Ascending aorta (tissue), 2 donors: ENCODE data around the gene ATP5PO. TPM values are rescaled to one million over a fixed set of nuclear protein-coding genes. Genes with fewer than 3 reads are reported as not detected.
"Not testable (repeated sequence)": the region's sequence is repeated elsewhere in the genome, so short reads cannot be mapped to it uniquely, and the experiment has no call there.

Source experiments
- DNase-seq, 2 donors: peaks; one replicate each; pipeline ENCODE4 v3.0.0-alpha.2; 2019; ENCODE audit warnings: low spot score in 2 of 2
- H3K27ac ChIP-seq, 2 donors: fragments of 200-600 bp; sonication (generic); one replicate each; pipeline ENCODE4 v1.5.1; 2016 to 2017; ENCODE audit warnings: mild to moderate bottlenecking in 1 of 2
- H3K27me3 ChIP-seq: fragments of 200-600 bp; sonication (generic); one replicate; pipeline ENCODE4 v1.5.1; 2017
- H3K36me3 ChIP-seq, 2 donors: fragments of 200-600 bp; sonication (generic); one replicate each; pipeline ENCODE4 v1.5.1; 2016
- H3K4me1 ChIP-seq, 2 donors: fragments of 200-600 bp; sonication (generic); one replicate each; pipeline ENCODE4 v1.5.1; 2016 to 2017; ENCODE audit warnings: mild to moderate bottlenecking in 1 of 2
- H3K4me3 ChIP-seq, 2 donors: fragments of 200-600 bp; sonication (generic); one replicate each; pipeline ENCODE4 v1.5.1; 2016 to 2017; ENCODE audit warnings: mild to moderate bottlenecking in 1 of 2
- H3K9me3 ChIP-seq, 2 donors: fragments of 200-600 bp; sonication (generic); one replicate each; pipeline ENCODE4 v1.5.1; 2016
- intact Hi-C: fragments of 100-400 bp; cut with DNase I; formaldehyde crosslinking; loops from one replicate; pipeline ENCODE4 v1.15.1; 2023
- total RNA-seq: library from RNA; depleted of rRNA; stranded (reverse); fragments of >200 nt; gene quantifications from one replicate; pipeline ENCODE4 v1.1.0, GENCODE V29; 2016
- TF ChIP-seq, protein P1 (sequence below), 3 experiments: fragments of 200-600 bp in 2 of 3; fragments of 450-650 bp in 1 of 3; sonication (generic) in 2 of 3; IDR thresholded peaks; one replicate each; pipeline ENCODE4 v1.5.1; 2016 to 2019; ENCODE audit warnings: antibody characterized with exemption in 3 of 3, mild to moderate bottlenecking in 1 of 3, moderate library complexity in 1 of 3

Gene ATP5PO
- total RNA-seq, 1 donor from 2014 or later, result 62.5 TPM

- intact Hi-C loops, result no loop called here
- Histone ChIP-seq H3K9me3 (no peaks in the 10 kb centered on the region), H3K27ac (no peak overlapping the region), H3K4me1 (no peaks in the 10 kb centered on the region), H3K27me3 (no peaks in the 10 kb centered on the region), H3K4me3 (no peak overlapping the region), H3K36me3 (no peaks in the 10 kb centered on the region)
- DNase-seq, result no peak
- TF ChIP-seq, protein P1, sequence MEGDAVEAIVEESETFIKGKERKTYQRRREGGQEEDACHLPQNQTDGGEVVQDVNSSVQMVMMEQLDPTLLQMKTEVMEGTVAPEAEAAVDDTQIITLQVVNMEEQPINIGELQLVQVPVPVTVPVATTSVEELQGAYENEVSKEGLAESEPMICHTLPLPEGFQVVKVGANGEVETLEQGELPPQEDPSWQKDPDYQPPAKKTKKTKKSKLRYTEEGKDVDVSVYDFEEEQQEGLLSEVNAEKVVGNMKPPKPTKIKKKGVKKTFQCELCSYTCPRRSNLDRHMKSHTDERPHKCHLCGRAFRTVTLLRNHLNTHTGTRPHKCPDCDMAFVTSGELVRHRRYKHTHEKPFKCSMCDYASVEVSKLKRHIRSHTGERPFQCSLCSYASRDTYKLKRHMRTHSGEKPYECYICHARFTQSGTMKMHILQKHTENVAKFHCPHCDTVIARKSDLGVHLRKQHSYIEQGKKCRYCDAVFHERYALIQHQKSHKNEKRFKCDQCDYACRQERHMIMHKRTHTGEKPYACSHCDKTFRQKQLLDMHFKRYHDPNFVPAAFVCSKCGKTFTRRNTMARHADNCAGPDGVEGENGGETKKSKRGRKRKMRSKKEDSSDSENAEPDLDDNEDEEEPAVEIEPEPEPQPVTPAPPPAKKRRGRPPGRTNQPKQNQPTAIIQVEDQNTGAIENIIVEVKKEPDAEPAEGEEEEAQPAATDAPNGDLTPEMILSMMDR (IDR thresholded peaks at IDR 0.05), result no peak
Observed at GRCh38 chr21:33872881-33873515, 42.6 kb downstream of the ATP5PO start.

- H3K4me1 ChIP-seq, result no peaks in the 10 kb centered on the region
- H3K27ac ChIP-seq, result no peak overlapping the region
- H3K4me3 ChIP-seq, result no peak overlapping the region
- no peaks in the 10 kb centered on the region for H3K27me3 ChIP-seq
- H3K9me3 ChIP-seq, result no peaks in the 10 kb centered on the region
- TF ChIP-seq, protein P1 (IDR thresholded peaks at IDR 0.05), result no peak
- DNase-seq, result no peak
- intact Hi-C loops, result no loop called here
- no peaks in the 10 kb centered on the region for H3K36me3 ChIP-seq
Observed at GRCh38 chr21:33871171-33871570, 44.4 kb downstream of the ATP5PO start.

DNA sequence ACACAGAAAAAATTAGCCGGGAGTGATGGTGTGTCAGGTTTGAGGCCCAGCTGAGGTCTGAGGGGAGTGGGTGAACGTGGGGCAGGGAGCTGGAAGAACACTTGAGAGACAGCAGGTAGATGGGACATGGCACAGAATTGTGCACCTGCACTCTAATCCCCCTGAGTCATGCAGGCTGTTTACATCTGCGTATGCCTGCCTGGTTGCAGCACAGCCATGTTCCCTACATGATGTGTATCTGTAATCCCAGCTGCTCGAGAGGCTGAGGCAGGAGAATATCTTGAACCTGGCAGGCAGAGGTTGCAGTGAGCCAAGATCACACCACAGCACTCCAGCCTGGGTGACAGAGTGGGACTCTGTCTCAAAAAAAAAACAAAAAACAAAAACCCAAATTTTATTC lies 44.8 kb downstream of the ATP5PO start:
- Histone ChIP-seq H3K9me3 (no peaks in the 10 kb centered on the region), H3K4me1 (no peaks in the 10 kb centered on the region), H3K4me3 (no peak overlapping the region), H3K36me3 (no peaks in the 10 kb centered on the region), H3K27ac (no peak overlapping the region), H3K27me3 (no peaks in the 10 kb centered on the region)
- intact Hi-C loops, result no loop called here
- DNase-seq, result no peak
- TF ChIP-seq, protein P1 (IDR thresholded peaks at IDR 0.05), result no peak

DNA sequence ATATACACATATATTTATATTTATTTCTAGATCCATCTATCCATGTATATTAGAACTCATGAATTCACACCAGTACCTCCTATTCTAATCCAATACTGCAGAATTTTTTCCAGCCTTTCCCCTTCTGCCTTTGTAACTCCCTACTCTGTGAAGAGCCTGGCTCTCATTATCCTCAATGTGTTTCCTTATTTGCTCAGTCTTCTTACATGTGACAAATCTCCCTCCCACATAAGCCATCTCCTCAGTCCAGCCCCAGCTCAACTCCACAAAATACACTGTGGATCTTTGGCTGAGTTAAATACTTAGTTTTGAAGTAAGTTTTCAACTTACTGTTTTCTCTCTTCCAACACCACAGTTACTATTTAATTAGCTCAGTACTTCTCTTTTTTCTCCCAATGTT lies 45.7 kb downstream of the ATP5PO start:
- no peak overlapping the region for H3K27ac ChIP-seq
- no peak for DNase-seq
- no peaks in the 10 kb centered on the region for H3K36me3 ChIP-seq
- H3K9me3 ChIP-seq, result no peaks in the 10 kb centered on the region
- H3K27me3 ChIP-seq, result no peaks in the 10 kb centered on the region
- H3K4me1 ChIP-seq, result no peaks in the 10 kb centered on the region
- TF ChIP-seq, protein P1 (IDR thresholded peaks at IDR 0.05), result no peak
- H3K4me3 ChIP-seq, result no peak overlapping the region
- intact Hi-C loops, result no loop called here

GRCh38 chr21:33867868-33868267 lies 47.7 kb downstream of the ATP5PO start:
- H3K27me3 ChIP-seq, DNase-seq, H3K27ac ChIP-seq, H3K36me3 ChIP-seq, H3K9me3 ChIP-seq, H3K4me1 ChIP-seq, H3K4me3 ChIP-seq, intact Hi-C loops: not testable (repeated sequence)

- no peaks in the 10 kb centered on the region for H3K27me3 ChIP-seq
- intact Hi-C loops, result no loop called here
- no peak overlapping the region for H3K27ac ChIP-seq
- no peaks in the 10 kb centered on the region for H3K9me3 ChIP-seq
- DNase-seq, result no peak
- H3K36me3 ChIP-seq, result no peaks in the 10 kb centered on the region
- no peaks in the 10 kb centered on the region for H3K4me1 ChIP-seq
- H3K4me3 ChIP-seq, result no peak overlapping the region
- TF ChIP-seq, protein P1 (IDR thresholded peaks at IDR 0.05), result no peak
Observed at GRCh38 chr21:33866826-33867225, 48.8 kb downstream of the ATP5PO start.
